GM12873 (cell line): ENCODE results near the gene GBP5.

Experiments used
- TF ChIP-seq, protein P1 (sequence below): IDR thresholded peaks from 2 replicates; pipeline ENCODE4 v1.5.1; 2012; ENCODE audit warnings: low read depth, mild to moderate bottlenecking, moderate library complexity, low read length, control low read depth; ENCODE audit not compliant: insufficient read depth; ENCODE audit errors: missing control alignments

GBP5 gene

DNA sequence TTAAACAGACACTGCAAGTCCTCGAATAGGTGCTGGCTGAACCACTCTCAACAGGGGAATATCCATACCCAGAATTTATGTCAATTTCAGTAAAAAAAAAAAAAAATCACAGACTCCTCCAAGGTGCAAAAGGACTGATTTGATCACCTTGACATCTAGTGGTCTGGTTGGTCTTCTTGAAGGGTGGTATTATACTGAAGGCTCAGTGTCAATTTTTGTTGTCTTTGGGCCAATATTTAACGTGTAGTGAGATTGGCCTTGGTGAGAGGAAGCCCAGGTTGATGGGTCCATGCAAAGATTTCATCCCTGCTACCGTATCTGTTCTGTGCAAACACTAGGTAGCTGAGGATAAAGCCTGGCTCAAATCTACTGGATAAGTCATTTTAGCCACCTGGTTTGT is 4.0 kb upstream of the GBP5 start:
- TF ChIP-seq, protein P1, sequence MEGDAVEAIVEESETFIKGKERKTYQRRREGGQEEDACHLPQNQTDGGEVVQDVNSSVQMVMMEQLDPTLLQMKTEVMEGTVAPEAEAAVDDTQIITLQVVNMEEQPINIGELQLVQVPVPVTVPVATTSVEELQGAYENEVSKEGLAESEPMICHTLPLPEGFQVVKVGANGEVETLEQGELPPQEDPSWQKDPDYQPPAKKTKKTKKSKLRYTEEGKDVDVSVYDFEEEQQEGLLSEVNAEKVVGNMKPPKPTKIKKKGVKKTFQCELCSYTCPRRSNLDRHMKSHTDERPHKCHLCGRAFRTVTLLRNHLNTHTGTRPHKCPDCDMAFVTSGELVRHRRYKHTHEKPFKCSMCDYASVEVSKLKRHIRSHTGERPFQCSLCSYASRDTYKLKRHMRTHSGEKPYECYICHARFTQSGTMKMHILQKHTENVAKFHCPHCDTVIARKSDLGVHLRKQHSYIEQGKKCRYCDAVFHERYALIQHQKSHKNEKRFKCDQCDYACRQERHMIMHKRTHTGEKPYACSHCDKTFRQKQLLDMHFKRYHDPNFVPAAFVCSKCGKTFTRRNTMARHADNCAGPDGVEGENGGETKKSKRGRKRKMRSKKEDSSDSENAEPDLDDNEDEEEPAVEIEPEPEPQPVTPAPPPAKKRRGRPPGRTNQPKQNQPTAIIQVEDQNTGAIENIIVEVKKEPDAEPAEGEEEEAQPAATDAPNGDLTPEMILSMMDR = peak; percentile 8

DNA sequence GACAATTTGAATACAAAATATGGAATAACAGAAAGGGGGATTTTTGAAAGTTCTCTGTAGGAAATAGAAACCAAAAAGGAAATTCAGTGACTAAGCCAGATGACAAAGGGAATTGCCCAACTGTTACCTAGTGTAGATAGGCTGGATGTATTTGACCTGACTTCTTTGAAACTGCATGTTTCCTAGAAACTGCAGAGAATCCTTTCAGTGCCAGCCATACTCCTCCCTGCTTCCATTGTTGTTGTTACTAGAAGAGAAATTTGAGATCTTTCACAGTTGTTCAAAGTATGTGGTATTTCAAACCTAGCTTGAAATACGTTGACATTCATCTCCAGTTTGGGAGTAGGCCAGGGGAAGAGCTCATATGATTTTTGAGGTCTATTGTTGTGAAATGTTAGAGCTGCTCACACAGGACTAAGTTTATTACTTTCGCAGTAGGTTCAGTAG is 1.8 kb upstream of the GBP5 start:
- TF ChIP-seq, protein P1 = no peak

DNA sequence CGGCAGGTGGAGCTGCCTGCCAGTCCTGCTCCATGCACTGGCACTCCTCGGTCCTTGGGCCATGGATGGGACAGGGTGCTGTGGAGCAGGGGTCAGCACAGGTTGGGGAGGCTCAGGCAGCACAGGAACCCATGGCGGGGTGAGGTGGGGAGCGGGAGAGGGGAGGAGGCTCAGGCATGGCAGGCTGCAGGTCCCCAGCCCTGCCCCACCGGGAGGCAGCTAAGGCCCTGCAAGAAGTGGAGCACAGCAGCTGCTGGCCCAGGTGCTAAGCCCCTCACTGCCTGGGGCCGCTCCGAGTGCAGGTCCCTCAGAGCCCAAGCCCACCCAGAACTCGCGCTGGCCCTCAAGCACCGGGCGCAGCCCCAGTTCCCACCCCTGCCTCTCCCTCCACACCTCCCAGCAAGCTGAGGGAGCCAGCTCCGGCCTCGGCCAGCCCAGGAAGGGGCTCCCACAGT is 691 bp upstream of the GBP5 start:
- TF ChIP-seq, protein P1 = no peak

DNA sequence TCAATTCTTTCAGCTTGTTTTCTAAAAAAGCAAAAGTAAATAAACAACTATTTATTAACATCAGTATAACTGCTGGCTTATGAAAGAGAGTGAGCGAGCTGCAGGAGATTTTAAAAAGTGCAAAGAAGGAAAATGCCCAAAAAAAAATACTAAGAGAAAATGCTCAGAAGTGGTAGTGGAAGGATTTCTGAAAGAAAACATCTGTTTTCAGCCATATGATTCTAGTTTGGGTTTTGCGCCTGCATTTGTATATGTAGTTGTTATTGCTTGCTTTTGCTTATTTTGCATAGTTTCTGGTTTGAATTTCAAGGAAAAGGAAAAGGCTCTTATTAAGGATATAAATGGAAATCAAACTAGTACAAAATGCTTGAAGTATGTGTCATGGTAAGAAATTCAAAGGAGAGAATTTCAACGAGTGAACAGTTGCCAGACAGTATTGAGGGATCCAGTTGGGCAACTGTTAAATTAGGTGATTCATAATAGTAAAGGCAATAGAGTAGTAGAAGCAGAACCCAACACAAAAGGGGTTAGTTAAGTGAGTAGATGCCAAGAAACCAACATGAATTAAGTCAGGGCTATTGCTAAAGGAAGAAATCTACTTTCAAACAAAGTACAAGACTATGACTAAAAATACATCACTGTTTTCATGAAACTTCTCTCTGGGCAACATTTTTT is 1.2 kb downstream of the GBP5 start:
- TF ChIP-seq, protein P1 = no peak

DNA sequence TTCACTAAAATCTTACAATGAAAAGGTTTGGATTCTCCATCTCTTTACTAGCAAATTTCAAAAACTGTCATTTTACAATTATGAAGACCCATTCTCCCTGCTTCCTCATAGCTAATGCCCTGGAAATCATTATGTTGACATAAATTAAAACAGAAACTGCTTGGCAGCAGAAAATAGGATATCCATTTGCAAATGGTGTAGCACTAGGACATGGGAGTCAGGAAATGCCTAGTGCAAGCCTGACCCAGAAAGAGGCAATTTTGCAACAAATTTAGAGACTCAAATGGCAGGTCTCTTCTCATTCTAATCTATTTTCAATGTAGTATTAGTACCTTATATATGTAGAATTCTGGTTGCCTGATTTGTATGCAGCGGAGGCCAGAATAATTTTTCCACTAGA is 2.2 kb downstream of the GBP5 start:
- TF ChIP-seq, protein P1 = no peak

DNA sequence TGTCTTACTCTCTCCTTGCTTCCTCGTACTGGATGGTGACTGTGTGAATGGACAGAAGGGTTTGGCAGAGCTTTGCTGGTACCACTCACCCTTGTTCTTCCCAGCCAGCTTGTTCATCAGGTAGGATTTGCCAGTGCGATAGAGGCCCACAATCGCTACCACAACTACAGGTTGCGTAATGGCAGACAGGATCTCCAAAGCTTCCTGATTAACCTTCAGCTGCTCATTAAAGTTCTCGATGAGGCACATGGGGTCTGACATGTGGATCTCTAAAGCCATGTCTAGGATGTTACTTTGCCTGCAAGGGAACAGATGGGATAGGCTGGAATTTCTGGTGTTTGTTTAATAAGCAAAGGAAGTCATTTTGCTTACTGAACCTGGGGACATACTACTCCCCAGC is 3.4 kb downstream of the GBP5 start:
- TF ChIP-seq, protein P1 = no peak

DNA sequence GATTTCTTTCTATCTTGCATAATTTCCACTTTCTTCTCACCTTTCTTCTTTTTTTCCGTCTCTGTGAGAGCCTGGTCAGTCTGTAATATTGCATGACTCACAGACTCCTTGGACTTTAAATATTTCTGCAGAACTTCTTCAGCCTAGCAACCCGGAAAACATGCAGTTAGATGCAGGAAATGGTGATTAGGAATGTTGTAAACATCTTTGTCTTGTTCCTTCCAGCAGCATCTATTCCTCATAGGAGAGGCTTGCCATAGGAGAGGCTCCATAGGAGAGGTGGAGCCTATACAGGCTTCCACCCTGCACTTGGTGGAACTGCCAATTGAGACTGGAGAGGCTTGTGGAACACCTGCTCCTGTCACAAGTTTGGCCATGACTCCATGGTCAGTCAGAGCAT is 10.0 kb downstream of the GBP5 start:
- TF ChIP-seq, protein P1 = no peak
